Activated CD8-positive, alpha-beta T cell treated with anti-CD3 and anti-CD28 coated beads for 36 hours (primary cell): ENCODE results near the gene PNMT. TPM values are rescaled to one million over a fixed set of nuclear protein-coding genes. Genes with fewer than 3 reads are reported as not detected.

Experiments
- ATAC-seq: fragments of 200-7000 bp; cut with Tn5 transposase; one replicate; pipeline ENCODE4 v1.10.0; 2021; ENCODE audit warnings: mild to moderate bottlenecking, moderate library complexity
- CTCF ChIA-PET: fragments of 350-600 bp; sonication (Branson Sonifier 250); formaldehyde crosslinking; loops from one replicate; lab custom pipeline; 2021; ENCODE audit warnings: antibody characterized with exemption; lab: Charles Lee
- POLR2A ChIA-PET: fragments of 350-600 bp; sonication (Branson Sonifier 250); formaldehyde crosslinking; loops from one replicate; lab custom pipeline; 2021; ENCODE audit warnings: antibody characterized with exemption; lab: Charles Lee
- DNase-seq: peaks from one replicate; pipeline ENCODE4 v3.0.0-alpha.2; 2020
- H3K27ac Mint-ChIP-seq: one replicate; pipeline ENCODE4 v1.8.0; 2021; ENCODE audit warnings: mild to moderate bottlenecking, mixed read lengths
- H3K27me3 Mint-ChIP-seq: one replicate; pipeline ENCODE4 v1.8.0; 2021; ENCODE audit warnings: mixed read lengths
- H3K36me3 Mint-ChIP-seq: one replicate; pipeline ENCODE4 v1.8.0; 2021; ENCODE audit warnings: low read depth, mixed read lengths
- H3K4me1 Mint-ChIP-seq: one replicate; pipeline ENCODE4 v1.8.0; 2021; ENCODE audit warnings: low read depth, mixed read lengths
- H3K4me3 Mint-ChIP-seq: one replicate; pipeline ENCODE4 v1.8.0; 2021; ENCODE audit warnings: mild to moderate bottlenecking, moderate library complexity, mixed read lengths
- H3K9me3 Mint-ChIP-seq: one replicate; pipeline ENCODE4 v1.8.0; 2021; ENCODE audit warnings: mixed read lengths
- intact Hi-C: fragments of 100-400 bp; cut with micrococcal nuclease; formaldehyde crosslinking; loops from one replicate; pipeline ENCODE4 v1.10.0; 2022
- total RNA-seq, 2 experiments: library from RNA; stranded (reverse); gene quantifications; one replicate each; pipeline ENCODE4 v1.2.3, GENCODE V29; 2021
- TF ChIP-seq, protein P1 (sequence below): fragments of 200-600 bp; IDR thresholded peaks from one replicate; pipeline ENCODE4 v1.8.0; 2022; ENCODE audit warnings: antibody characterized with exemption, mild to moderate bottlenecking

Gene PNMT
- total RNA-seq, 2 experiments from 2014 or later = 0.40 TPM; not detected in 1

GRCh38 chr17:39719563-39720355, 51.5 kb downstream of the PNMT start:
- no peaks in the 10 kb centered on the region for H3K27me3 Mint-ChIP-seq
- DNase-seq (no peak), ATAC-seq (no peak)
- no peaks in the 10 kb centered on the region for H3K9me3 Mint-ChIP-seq
- ChIA-PET CTCF (interaction anchor here (1.3 to 2.3 kb wide), 2 partner anchors 10 to 66 kb away, joined by 3 to 9 read pairs; partner anchors contain the start of gene MIEN1), POLR2A (interaction anchor here (1.9 kb wide), 1 partner anchor 82 kb away, joined by 5 read pairs; no protein-coding TSS in a partner anchor)
- intact Hi-C loops = no loop called here
- TF ChIP-seq, protein P1, sequence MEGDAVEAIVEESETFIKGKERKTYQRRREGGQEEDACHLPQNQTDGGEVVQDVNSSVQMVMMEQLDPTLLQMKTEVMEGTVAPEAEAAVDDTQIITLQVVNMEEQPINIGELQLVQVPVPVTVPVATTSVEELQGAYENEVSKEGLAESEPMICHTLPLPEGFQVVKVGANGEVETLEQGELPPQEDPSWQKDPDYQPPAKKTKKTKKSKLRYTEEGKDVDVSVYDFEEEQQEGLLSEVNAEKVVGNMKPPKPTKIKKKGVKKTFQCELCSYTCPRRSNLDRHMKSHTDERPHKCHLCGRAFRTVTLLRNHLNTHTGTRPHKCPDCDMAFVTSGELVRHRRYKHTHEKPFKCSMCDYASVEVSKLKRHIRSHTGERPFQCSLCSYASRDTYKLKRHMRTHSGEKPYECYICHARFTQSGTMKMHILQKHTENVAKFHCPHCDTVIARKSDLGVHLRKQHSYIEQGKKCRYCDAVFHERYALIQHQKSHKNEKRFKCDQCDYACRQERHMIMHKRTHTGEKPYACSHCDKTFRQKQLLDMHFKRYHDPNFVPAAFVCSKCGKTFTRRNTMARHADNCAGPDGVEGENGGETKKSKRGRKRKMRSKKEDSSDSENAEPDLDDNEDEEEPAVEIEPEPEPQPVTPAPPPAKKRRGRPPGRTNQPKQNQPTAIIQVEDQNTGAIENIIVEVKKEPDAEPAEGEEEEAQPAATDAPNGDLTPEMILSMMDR = no peak
- no peaks in the 10 kb centered on the region for H3K4me1 Mint-ChIP-seq
- H3K4me3 Mint-ChIP-seq = no peak overlapping the region
- no peaks in the 10 kb centered on the region for H3K36me3 Mint-ChIP-seq
- H3K27ac Mint-ChIP-seq = no peak overlapping the region

Other genes starting within 250 kb of the PNMT start
- 10 to 100 TPM; 60.7 to 64.7 TPM for gene MED1, start 217.2 kb upstream of the PNMT start, total RNA-seq
- gene CDK12, start 207.0 kb upstream of the PNMT start, total RNA-seq = 10 to 100 TPM; 61.4 to 61.9 TPM
- not detected for gene NEUROD2, start 60.5 kb upstream of the PNMT start, total RNA-seq
- gene PPP1R1B, start 41.5 kb upstream of the PNMT start, total RNA-seq = not detected
- gene STARD3, start 31.3 kb upstream of the PNMT start, total RNA-seq = 10 to 100 TPM; 48.7 to 50.3 TPM
- gene TCAP, start 3.1 kb upstream of the PNMT start, total RNA-seq = 1 to 10 TPM in 1 of 2 experiments, under 1 TPM in 1; 0.95 to 1.3 TPM
- gene PGAP3, start 19.6 kb downstream of the PNMT start, total RNA-seq = 1 to 10 TPM; 6.4 to 7.4 TPM
- gene ERBB2, start 31.6 kb downstream of the PNMT start, total RNA-seq = 1 to 10 TPM; 5.2 TPM
- 10 to 100 TPM; 32.5 to 34.0 TPM for gene MIEN1, start 62.1 kb downstream of the PNMT start, total RNA-seq
- 1 to 10 TPM in 1 of 2 experiments, not detected in 1; 1.2 TPM for gene GRB7, start 69.5 kb downstream of the PNMT start, total RNA-seq
- gene IKZF3, start 195.9 kb downstream of the PNMT start, total RNA-seq = 10 to 100 TPM; 52.1 to 52.2 TPM
- not detected for gene ZPBP2, start 199.7 kb downstream of the PNMT start, total RNA-seq